Epithelial cell of proximal tubule (primary cell): ENCODE results near the gene HEXIM1. TPM values are rescaled to one million over a fixed set of nuclear protein-coding genes. Genes with fewer than 3 reads are reported as not detected.

Experiments used
- DNase-seq: peaks from one replicate; pipeline ENCODE4 v3.0.0-alpha.2; 2011; ENCODE audit warnings: low read depth
- H3K4me3 ChIP-seq: 2 replicates; pipeline ENCODE4 v1.5.1; 2011; ENCODE audit warnings: low read depth, mild to moderate bottlenecking, low read length
- CTCF ChIP-seq: conservative IDR thresholded peaks from 2 replicates; pipeline ENCODE4 v1.5.1; 2012; ENCODE audit warnings: low read depth, mild to moderate bottlenecking, low read length
- total RNA-seq: library from RNA; depleted of rRNA; stranded (reverse); fragments of >200 nt; gene quantifications from 2 replicates; pipeline ENCODE4 v1.2.3, GENCODE V29; 2015

The HEXIM1 gene
- total RNA-seq, 1 donor from 2014 or later, result 11.0 TPM

- H3K4me3 ChIP-seq, result no peak overlapping the region
- no peak for TF ChIP-seq CTCF
- DNase-seq, result no peak
Measured at GRCh38 chr17:45129426-45129939, 18.8 kb upstream of the HEXIM1 start.

- no peak overlapping the region for H3K4me3 ChIP-seq
- TF ChIP-seq CTCF, result no peak
- DNase-seq, result no peak
Measured at GRCh38 chr17:45129940-45130680, 18.2 kb upstream of the HEXIM1 start.

- DNase-seq, result no peak
- peak overlapping the region; percentile 95 for H3K4me3 ChIP-seq
- no peak for TF ChIP-seq CTCF
Measured at GRCh38 chr17:45130681-45131615, 17.3 kb upstream of the HEXIM1 start.

GRCh38 chr17:45131616-45132319 lies 16.5 kb upstream of the HEXIM1 start:
- no peak for DNase-seq
- TF ChIP-seq CTCF, result peak; percentile 79
- peak overlapping the region; percentile 95 for H3K4me3 ChIP-seq

- no peak for DNase-seq
- no peak for TF ChIP-seq CTCF
- peak within 1 kb of the TSS; percentile 95 for H3K4me3 ChIP-seq
Measured at GRCh38 chr17:45132320-45132571, 16.0 kb upstream of the HEXIM1 start, which contains the start of gene PLCD3. TSS of gene PLCD3 (minus strand) at chr17:45132515. CDS start at chr17:45132410, 105 bp downstream.

- H3K4me3 ChIP-seq, result peak overlapping the region; percentile 95
- peak; percentile 79 for TF ChIP-seq CTCF
- DNase-seq, result no peak
Measured at GRCh38 chr17:45132572-45133463, 15.5 kb upstream of the HEXIM1 start.
